Liver (tissue), 3 donors: Measurements from ENCODE around the gene PLCD3.

Source experiments
- ATF3 ChIP-seq: IDR thresholded peaks from 2 replicates; pipeline ENCODE4 v1.6.1; 2016; ENCODE audit warnings: antibody characterized with exemption
- EGR1 ChIP-seq, 2 donors: IDR thresholded peaks; 2 replicates each; pipeline ENCODE4 v1.6.1; 2016 to 2018; ENCODE audit warnings: antibody characterized with exemption in 2 of 2, low read depth in 2 of 2
- FOXA1 ChIP-seq: IDR thresholded peaks from 2 replicates; pipeline ENCODE4 v1.6.1; 2016; ENCODE audit warnings: antibody characterized with exemption
- JUND ChIP-seq, 2 donors: IDR thresholded peaks; 2 replicates each; pipeline ENCODE4 v1.6.1; 2016; ENCODE audit warnings: antibody characterized with exemption in 2 of 2
- RAD21 ChIP-seq, 2 donors: IDR thresholded peaks; 2 replicates each; pipeline ENCODE4 v1.6.1; 2016; ENCODE audit warnings: antibody characterized with exemption in 2 of 2, mild to moderate bottlenecking in 2 of 2
- REST ChIP-seq: IDR thresholded peaks from 2 replicates; pipeline ENCODE4 v1.6.1; 2016; ENCODE audit warnings: antibody characterized with exemption, mild to moderate bottlenecking
- SP1 ChIP-seq: IDR thresholded peaks from 2 replicates; pipeline ENCODE4 v1.6.1; 2018; ENCODE audit warnings: antibody characterized with exemption, mild to moderate bottlenecking
- YY1 ChIP-seq: IDR thresholded peaks from 2 replicates; pipeline ENCODE4 v1.6.1; 2016; ENCODE audit warnings: antibody characterized with exemption, mild to moderate bottlenecking
- TF ChIP-seq, protein P1 (sequence below): fragments of 150-350 bp; IDR thresholded peaks from 2 replicates; pipeline ENCODE4 v1.5.1; 2017; ENCODE audit warnings: improper control_type of control experiment, low read depth, low read length; ENCODE audit not compliant: missing input control
- TF ChIP-seq, protein P2 (sequence below): IDR thresholded peaks from 2 replicates; pipeline ENCODE4 v1.6.1; 2016; ENCODE audit warnings: antibody characterized with exemption
- donor health status: healthy.
- donor health status: healthy.

GRCh38 chr17:45155483-45155882 is 23.2 kb upstream of the PLCD3 start:
- TF ChIP-seq ATF3 (no peak), YY1 (no peak), SP1 (no peak), REST (no peak), JUND (IDR thresholded peaks at IDR 0.05) (no peak), EGR1 (IDR thresholded peaks at IDR 0.05; ENCODE audit: low read depth in 2 of 2) (no peak), FOXA1 (no peak), RAD21 (IDR thresholded peaks at IDR 0.05) (no peak)
- TF ChIP-seq, protein P1, sequence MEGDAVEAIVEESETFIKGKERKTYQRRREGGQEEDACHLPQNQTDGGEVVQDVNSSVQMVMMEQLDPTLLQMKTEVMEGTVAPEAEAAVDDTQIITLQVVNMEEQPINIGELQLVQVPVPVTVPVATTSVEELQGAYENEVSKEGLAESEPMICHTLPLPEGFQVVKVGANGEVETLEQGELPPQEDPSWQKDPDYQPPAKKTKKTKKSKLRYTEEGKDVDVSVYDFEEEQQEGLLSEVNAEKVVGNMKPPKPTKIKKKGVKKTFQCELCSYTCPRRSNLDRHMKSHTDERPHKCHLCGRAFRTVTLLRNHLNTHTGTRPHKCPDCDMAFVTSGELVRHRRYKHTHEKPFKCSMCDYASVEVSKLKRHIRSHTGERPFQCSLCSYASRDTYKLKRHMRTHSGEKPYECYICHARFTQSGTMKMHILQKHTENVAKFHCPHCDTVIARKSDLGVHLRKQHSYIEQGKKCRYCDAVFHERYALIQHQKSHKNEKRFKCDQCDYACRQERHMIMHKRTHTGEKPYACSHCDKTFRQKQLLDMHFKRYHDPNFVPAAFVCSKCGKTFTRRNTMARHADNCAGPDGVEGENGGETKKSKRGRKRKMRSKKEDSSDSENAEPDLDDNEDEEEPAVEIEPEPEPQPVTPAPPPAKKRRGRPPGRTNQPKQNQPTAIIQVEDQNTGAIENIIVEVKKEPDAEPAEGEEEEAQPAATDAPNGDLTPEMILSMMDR = no peak
- TF ChIP-seq, protein P2, sequence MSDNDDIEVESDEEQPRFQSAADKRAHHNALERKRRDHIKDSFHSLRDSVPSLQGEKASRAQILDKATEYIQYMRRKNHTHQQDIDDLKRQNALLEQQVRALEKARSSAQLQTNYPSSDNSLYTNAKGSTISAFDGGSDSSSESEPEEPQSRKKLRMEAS = no peak
